Neural cell (in vitro differentiated cells): Measurements from ENCODE around the gene LAIR2.

ENCODE experiments used
- CTCF ChIP-seq: fragments of 450-650 bp; IDR thresholded peaks from 2 replicates; pipeline ENCODE4 v1.5.1; 2014; ENCODE audit warnings: antibody characterized with exemption, mild to moderate bottlenecking, moderate library complexity; ENCODE audit not compliant: poor library complexity, severe bottlenecking
- EP300 ChIP-seq: fragments of 450-650 bp; conservative IDR thresholded peaks from 2 replicates; pipeline ENCODE4 v1.6.1; 2014; ENCODE audit warnings: antibody characterized with exemption, mild to moderate bottlenecking, moderate library complexity; ENCODE audit not compliant: poor library complexity, severe bottlenecking
- RAD21 ChIP-seq: fragments of 450-650 bp; conservative IDR thresholded peaks from 2 replicates; pipeline ENCODE4 v1.6.1; 2014; ENCODE audit warnings: antibody characterized with exemption, mild to moderate bottlenecking, moderate library complexity
- TF ChIP-seq, protein P1 (sequence below): IDR thresholded peaks from 2 replicates; pipeline ENCODE4 v1.6.1; 2012; ENCODE audit warnings: borderline replicate concordance

GRCh38 chr19:54464630-54465425 is 37.8 kb upstream of the LAIR2 start:
- TF ChIP-seq, protein P1, sequence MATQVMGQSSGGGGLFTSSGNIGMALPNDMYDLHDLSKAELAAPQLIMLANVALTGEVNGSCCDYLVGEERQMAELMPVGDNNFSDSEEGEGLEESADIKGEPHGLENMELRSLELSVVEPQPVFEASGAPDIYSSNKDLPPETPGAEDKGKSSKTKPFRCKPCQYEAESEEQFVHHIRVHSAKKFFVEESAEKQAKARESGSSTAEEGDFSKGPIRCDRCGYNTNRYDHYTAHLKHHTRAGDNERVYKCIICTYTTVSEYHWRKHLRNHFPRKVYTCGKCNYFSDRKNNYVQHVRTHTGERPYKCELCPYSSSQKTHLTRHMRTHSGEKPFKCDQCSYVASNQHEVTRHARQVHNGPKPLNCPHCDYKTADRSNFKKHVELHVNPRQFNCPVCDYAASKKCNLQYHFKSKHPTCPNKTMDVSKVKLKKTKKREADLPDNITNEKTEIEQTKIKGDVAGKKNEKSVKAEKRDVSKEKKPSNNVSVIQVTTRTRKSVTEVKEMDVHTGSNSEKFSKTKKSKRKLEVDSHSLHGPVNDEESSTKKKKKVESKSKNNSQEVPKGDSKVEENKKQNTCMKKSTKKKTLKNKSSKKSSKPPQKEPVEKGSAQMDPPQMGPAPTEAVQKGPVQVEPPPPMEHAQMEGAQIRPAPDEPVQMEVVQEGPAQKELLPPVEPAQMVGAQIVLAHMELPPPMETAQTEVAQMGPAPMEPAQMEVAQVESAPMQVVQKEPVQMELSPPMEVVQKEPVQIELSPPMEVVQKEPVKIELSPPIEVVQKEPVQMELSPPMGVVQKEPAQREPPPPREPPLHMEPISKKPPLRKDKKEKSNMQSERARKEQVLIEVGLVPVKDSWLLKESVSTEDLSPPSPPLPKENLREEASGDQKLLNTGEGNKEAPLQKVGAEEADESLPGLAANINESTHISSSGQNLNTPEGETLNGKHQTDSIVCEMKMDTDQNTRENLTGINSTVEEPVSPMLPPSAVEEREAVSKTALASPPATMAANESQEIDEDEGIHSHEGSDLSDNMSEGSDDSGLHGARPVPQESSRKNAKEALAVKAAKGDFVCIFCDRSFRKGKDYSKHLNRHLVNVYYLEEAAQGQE = no peak
- TF ChIP-seq RAD21 (no peak), CTCF (no peak), EP300 (no peak)
